HepG2 (cell line): ENCODE data around the gene MLLT10. TPM values are rescaled to one million over a fixed set of nuclear protein-coding genes. Genes with fewer than 3 reads are reported as not detected.
A peak's percentile ranks its signal among the peaks of the same experiment; 100 is the strongest.

ENCODE experiments used
- ASH2L ChIP-seq: fragments of 300-600, 200-600 bp; sonication (generic); IDR thresholded peaks from 2 replicates; pipeline ENCODE4 v1.7.0; 2017; ENCODE audit warnings: low read depth, mild to moderate bottlenecking, moderate library complexity, mixed read lengths, low read length; ENCODE audit not compliant: insufficient read length
- HNF1B ChIP-seq: sonication (generic); formaldehyde crosslinking; IDR thresholded peaks from 2 replicates; pipeline ENCODE4 v1.5.1; 2020; ENCODE audit warnings: mild to moderate bottlenecking, moderate library complexity, missing genetic modification reagents
- KDM5B ChIP-seq: sonication (generic); formaldehyde crosslinking; IDR thresholded peaks from 2 replicates; pipeline ENCODE4 v1.4.0; 2020; ENCODE audit warnings: missing genetic modification reagents, mild to moderate bottlenecking, borderline replicate concordance
- NFIC ChIP-seq: IDR thresholded peaks from 2 replicates; pipeline ENCODE4 v1.6.1; 2012; ENCODE audit warnings: mild to moderate bottlenecking, low read length, inconsistent platforms
- RAD21 ChIP-seq: fragments of 450-650 bp; formaldehyde crosslinking; IDR thresholded peaks from 2 replicates; pipeline ENCODE4 v1.5.0; 2020; ENCODE audit warnings: mild to moderate bottlenecking
- SP5 ChIP-seq: IDR thresholded peaks from 2 replicates; pipeline ENCODE4 v1.6.1; 2016; ENCODE audit warnings: low read depth, borderline replicate concordance
- TCF7 ChIP-seq: sonication (generic); IDR thresholded peaks from 2 replicates; pipeline ENCODE4 v1.6.1; 2016; ENCODE audit warnings: antibody characterized with exemption, low read depth
- TEF ChIP-seq: sonication (generic); formaldehyde crosslinking; IDR thresholded peaks from 2 replicates; pipeline ENCODE4 v1.5.0; 2020; ENCODE audit warnings: missing genetic modification reagents
- TRIM22 ChIP-seq: fragments of 450-650 bp; IDR thresholded peaks from 2 replicates; pipeline ENCODE4 v1.6.1; 2017
- ZNF121 ChIP-seq: sonication (generic); formaldehyde crosslinking; IDR thresholded peaks from 2 replicates; pipeline ENCODE4 v1.5.0; 2020; ENCODE audit warnings: mild to moderate bottlenecking, missing genetic modification reagents
- ZNF337 ChIP-seq: sonication (generic); formaldehyde crosslinking; IDR thresholded peaks from 2 replicates; pipeline ENCODE4 v1.5.1; 2020; ENCODE audit warnings: missing genetic modification reagents, low read depth, mild to moderate bottlenecking, borderline replicate concordance
- ZNF496 ChIP-seq: sonication (generic); formaldehyde crosslinking; IDR thresholded peaks from 2 replicates; pipeline ENCODE4 v1.8.1; 2023; ENCODE audit warnings: mild to moderate bottlenecking, moderate library complexity, missing genetic modification reagents; ENCODE audit not compliant: insufficient replicate concordance
- ZNF503 ChIP-seq: sonication (generic); formaldehyde crosslinking; IDR thresholded peaks from 2 replicates; pipeline ENCODE4 v1.4.0; 2020; ENCODE audit warnings: missing genetic modification reagents
- polyA plus RNA-seq, 8 experiments: library from polyadenylated mRNA; depleted of rRNA in 3 of 8; stranded (reverse) in 7 of 8; unstranded in 1 of 8; fragments of >200 nt; fragmentation: Illumina TruSeq in 4 of 8; extraction: Trizol in 4 of 8; gene quantifications; 2 replicates each; pipeline versions ENCODE4 v1.2.1 to v1.2.3, GENCODE V29; 2011 to 2016; ENCODE audit warnings: low read depth in 4 of 8, missing spikeins in 1 of 8, mixed read lengths in 1 of 8; ENCODE audit not compliant: insufficient read depth in 1 of 8
- total RNA-seq, 5 experiments: library from RNA; depleted of rRNA; stranded (reverse); fragments of >200 nt; fragmentation: Illumina TruSeq; extraction: Trizol; gene quantifications; 2 replicates each; pipeline ENCODE4 v1.2.3, GENCODE V29; 2016; ENCODE audit warnings: low read depth in 1 of 5

Gene MLLT10
- total and polyA plus RNA-seq, 2 of the 13 experiments (the other 11 are each of a cell fraction or from before 2014, with no cell fraction given): 51.3 to 84.1 TPM

GRCh38 chr10:21570761-21571521 lies 36.9 kb downstream of the MLLT10 start (continued):
- no peak for TF ChIP-seq ZNF496 (CRISPR knock-in tag)
- TF ChIP-seq ZNF337: 0 out of 2 replicates have a peak, but pooled peaks have one; percentile 37
- TF ChIP-seq SP5 (CRISPR knock-in tag): no peak
- no peak for TF ChIP-seq KDM5B
- TF ChIP-seq ZNF121 (CRISPR knock-in tag): no peak
- no peak for TF ChIP-seq TEF
- peak; percentile 83; the same call in 1 of the 2 replicates for TF ChIP-seq NFIC
- no peak for TF ChIP-seq ZNF503 (CRISPR knock-in tag)
- no peak for TF ChIP-seq RAD21 (CRISPR knock-in tag)
- TF ChIP-seq TCF7: peak; percentile 43; the same call in 1 of the 2 replicates
- TF ChIP-seq TRIM22: no peak
- peak; percentile 57 for TF ChIP-seq ASH2L
- 0 out of 2 replicates have a peak, but pooled peaks have one; percentile 24 for TF ChIP-seq HNF1B (CRISPR knock-in tag)
